Kidney (tissue), 14 donors: Measurements from ENCODE around the gene NFX1. TPM values are rescaled to one million over a fixed set of nuclear protein-coding genes. Genes with fewer than 3 reads are reported as not detected.

ENCODE experiments used
- DNase-seq, 5 donors: peaks; one replicate each; pipeline ENCODE4 v3.0.0-alpha.2; 2013 to 2020
- FAIRE-seq: peaks from 2 replicates; lab custom pipeline; 2012; peaks lifted over from hg19 to GRCh38; lab: Jason Lieb, UNC
- H3K27ac ChIP-seq, 2 donors: one replicate each; pipeline ENCODE4 v1.7.0; 2013; ENCODE audit warnings: low read depth in 2 of 2, low read length in 2 of 2, inconsistent platforms in 1 of 2
- H3K27me3 ChIP-seq: one replicate; pipeline ENCODE4 v1.7.1; 2013; ENCODE audit warnings: low read length, inconsistent platforms; ENCODE audit not compliant: control insufficient read depth, insufficient read depth
- H3K36me3 ChIP-seq, 3 donors: one replicate each; pipeline versions ENCODE4 v1.7.0 to v1.7.1; 2013; ENCODE audit warnings: low read length in 3 of 3, control low read depth in 1 of 3, inconsistent platforms in 1 of 3; ENCODE audit not compliant: insufficient read depth in 3 of 3, control insufficient read depth in 2 of 3
- H3K4me1 ChIP-seq, 3 donors: one replicate each; pipeline versions ENCODE4 v1.7.0 to v1.7.1; 2013; ENCODE audit warnings: low read length in 3 of 3, inconsistent platforms in 1 of 3, low read depth in 1 of 3; ENCODE audit not compliant: control insufficient read depth in 2 of 3, insufficient read depth in 2 of 3
- H3K4me3 ChIP-seq, 3 donors: one replicate each; pipeline versions ENCODE4 v1.7.0 to v1.8.1; 2013; ENCODE audit warnings: low read length in 3 of 3, control low read depth in 1 of 3, inconsistent platforms in 1 of 3
- H3K9ac ChIP-seq, 3 donors: one replicate each; pipeline versions ENCODE4 v1.7.0 to v1.7.1; 2013; ENCODE audit warnings: low read length in 3 of 3, control low read depth in 1 of 3, inconsistent platforms in 1 of 3
- H3K9me3 ChIP-seq, 3 donors: one replicate each; pipeline versions ENCODE4 v1.7.0 to v1.7.1; 2013; ENCODE audit warnings: low read length in 3 of 3, control low read depth in 1 of 3, inconsistent platforms in 1 of 3; ENCODE audit not compliant: control insufficient read depth in 2 of 3, insufficient read depth in 1 of 3
- intact Hi-C: fragments of 100-400 bp; cut with DNase I; formaldehyde crosslinking; loops from one replicate; pipeline ENCODE4 v1.11.1; 2022
- polyA plus RNA-seq: library from polyadenylated mRNA; stranded (reverse); fragments of 350-450 nt; fragmentation: Illumina TruSeq; extraction: RNeasy Lipid Tissue Mini Kit (QIAGEN cat#74804); gene quantifications from one replicate; pipeline ENCODE4 v1.2.3, GENCODE V29; 2014; ENCODE audit warnings: low read depth, low replicate concordance; ENCODE audit not compliant: insufficient read depth
- total RNA-seq: library from RNA; stranded (reverse); fragmentation: NEBNext Ultra II Directional; extraction: Animal tissue kit (Norgen Biotek cat#: 25700); gene quantifications from one replicate; pipeline ENCODE4 v1.2.1, GENCODE V29; 2021
- TF ChIP-seq, protein P1 (sequence below): IDR thresholded peaks from 3 replicates; pipeline ENCODE4 v1.5.1; 2012; ENCODE audit warnings: mild to moderate bottlenecking, moderate library complexity, borderline replicate concordance; ENCODE audit not compliant: insufficient read depth; ENCODE audit errors: extremely low read depth
- donor health status: control.
- donor health status: control.
- donor health status: control.
- donor health status: control.
- donor health status: control.
- donor health status: DM: yes; HTN: yes; CAD: no.
- donor health status: Normal renal cell carcinoma (clear cell type).

NFX1 gene
- total and polyA plus RNA-seq, 2 donors from 2014 or later, result 12.2 to 46.3 TPM

DNA sequence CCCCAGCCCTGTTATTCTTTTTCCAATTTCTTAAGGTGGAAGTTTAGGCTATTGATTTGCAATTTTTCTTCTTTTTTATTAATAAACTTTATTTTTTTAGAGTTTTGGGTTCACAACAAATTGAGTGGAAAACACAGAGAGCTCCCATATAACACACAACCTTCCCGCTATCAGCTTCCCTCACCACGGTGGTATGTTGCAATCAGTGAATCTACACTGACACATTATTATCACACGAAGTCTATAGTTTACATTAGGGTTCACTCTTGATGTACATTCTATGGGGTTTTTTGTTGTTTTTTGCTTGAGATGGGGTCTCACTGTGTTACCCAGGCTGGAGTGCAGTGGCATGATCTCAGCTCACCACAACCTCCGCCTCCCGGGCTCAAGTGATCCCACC is 4.8 kb upstream of the NFX1 start:
- DNase-seq, result no peak
- H3K4me3 ChIP-seq, result no peak overlapping the region
- H3K36me3 ChIP-seq, result peaks cover 0 to 15% (median 10%) of the 10 kb centered on the region in 3 donors
- intact Hi-C loops, result no loop called here
- FAIRE-seq, result no peak
- TF ChIP-seq, protein P1, sequence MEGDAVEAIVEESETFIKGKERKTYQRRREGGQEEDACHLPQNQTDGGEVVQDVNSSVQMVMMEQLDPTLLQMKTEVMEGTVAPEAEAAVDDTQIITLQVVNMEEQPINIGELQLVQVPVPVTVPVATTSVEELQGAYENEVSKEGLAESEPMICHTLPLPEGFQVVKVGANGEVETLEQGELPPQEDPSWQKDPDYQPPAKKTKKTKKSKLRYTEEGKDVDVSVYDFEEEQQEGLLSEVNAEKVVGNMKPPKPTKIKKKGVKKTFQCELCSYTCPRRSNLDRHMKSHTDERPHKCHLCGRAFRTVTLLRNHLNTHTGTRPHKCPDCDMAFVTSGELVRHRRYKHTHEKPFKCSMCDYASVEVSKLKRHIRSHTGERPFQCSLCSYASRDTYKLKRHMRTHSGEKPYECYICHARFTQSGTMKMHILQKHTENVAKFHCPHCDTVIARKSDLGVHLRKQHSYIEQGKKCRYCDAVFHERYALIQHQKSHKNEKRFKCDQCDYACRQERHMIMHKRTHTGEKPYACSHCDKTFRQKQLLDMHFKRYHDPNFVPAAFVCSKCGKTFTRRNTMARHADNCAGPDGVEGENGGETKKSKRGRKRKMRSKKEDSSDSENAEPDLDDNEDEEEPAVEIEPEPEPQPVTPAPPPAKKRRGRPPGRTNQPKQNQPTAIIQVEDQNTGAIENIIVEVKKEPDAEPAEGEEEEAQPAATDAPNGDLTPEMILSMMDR, result no peak
- H3K27me3 ChIP-seq, result no peaks in the 10 kb centered on the region
- H3K27ac ChIP-seq, result no peak overlapping the region
- H3K4me1 ChIP-seq, result no peaks in the 10 kb centered on the region
- no peaks in the 10 kb centered on the region for H3K9me3 ChIP-seq
- no peak overlapping the region for H3K9ac ChIP-seq

DNA sequence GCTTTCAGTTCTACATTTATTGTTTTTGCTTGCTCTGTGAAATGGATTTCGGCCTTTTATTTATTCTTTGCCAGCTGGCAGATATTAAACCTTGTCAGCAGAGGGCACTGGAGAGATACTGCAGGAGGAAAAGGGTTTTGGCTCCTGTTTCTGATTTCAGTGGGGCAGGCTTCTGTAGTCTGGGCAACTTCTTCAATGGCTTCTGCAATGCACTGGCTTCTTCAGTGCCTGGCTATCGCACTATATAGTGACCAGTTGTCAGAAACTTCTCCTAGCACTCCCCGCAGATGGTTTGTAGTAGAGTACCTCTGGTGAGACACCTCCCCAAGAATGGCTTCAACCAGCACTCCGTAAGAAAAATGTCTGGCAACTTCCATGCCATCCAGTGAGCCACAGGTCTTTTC is 3.2 kb upstream of the NFX1 start:
- Histone ChIP-seq H3K4me1 (peaks cover 0 to 11% (median 9%) of the 10 kb centered on the region in 3 donors), H3K36me3 (peaks cover 0 to 8% (median 5%) of the 10 kb centered on the region in 3 donors), H3K27me3 (no peaks in the 10 kb centered on the region), H3K9ac (no peak overlapping the region), H3K9me3 (no peaks in the 10 kb centered on the region), H3K27ac (no peak overlapping the region), H3K4me3 (no peak overlapping the region)
- intact Hi-C loops, result no loop called here
- FAIRE-seq (peak; percentile 52), DNase-seq (peak in 4 of 5 donors; percentile 38 to 75 (median 52))
- TF ChIP-seq, protein P1, result peak; percentile 77

DNA sequence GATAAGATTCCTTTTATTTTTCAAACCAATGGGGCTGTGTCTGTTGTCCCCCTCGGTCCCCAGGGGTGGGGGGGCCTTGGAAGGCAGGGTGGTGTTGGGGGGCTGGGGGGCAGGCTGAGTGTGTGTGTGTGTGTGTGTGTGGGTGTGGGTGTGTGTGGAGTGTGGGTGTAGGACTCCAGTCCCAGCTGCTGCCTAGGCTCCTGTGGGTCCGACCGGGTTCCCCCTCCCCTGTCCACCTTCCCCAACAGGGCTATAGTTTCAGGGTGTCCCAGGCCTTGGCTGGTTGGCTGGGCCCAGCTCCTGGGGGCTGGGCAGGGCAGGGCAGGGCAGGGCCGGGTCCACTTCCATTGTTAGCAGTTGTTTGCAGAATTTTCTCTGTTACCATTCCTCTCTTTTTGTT is 2.1 kb upstream of the NFX1 start:
- no peak overlapping the region for H3K27ac ChIP-seq
- H3K9ac ChIP-seq, result no peak overlapping the region
- peaks cover 0 to 13% (median 12%) of the 10 kb centered on the region in 3 donors for H3K4me1 ChIP-seq
- peak in 1 of 5 donors; percentile 43 for DNase-seq
- intact Hi-C loops, result no loop called here
- no peak for FAIRE-seq
- H3K9me3 ChIP-seq, result no peaks in the 10 kb centered on the region
- TF ChIP-seq, protein P1, result no peak
- no peaks in the 10 kb centered on the region for H3K27me3 ChIP-seq
- peaks cover 0 to 3% (median 0%) of the 10 kb centered on the region in 3 donors for H3K36me3 ChIP-seq
- H3K4me3 ChIP-seq, result no peak overlapping the region
